ENCODE results near the gene LSAMP.

DNA sequence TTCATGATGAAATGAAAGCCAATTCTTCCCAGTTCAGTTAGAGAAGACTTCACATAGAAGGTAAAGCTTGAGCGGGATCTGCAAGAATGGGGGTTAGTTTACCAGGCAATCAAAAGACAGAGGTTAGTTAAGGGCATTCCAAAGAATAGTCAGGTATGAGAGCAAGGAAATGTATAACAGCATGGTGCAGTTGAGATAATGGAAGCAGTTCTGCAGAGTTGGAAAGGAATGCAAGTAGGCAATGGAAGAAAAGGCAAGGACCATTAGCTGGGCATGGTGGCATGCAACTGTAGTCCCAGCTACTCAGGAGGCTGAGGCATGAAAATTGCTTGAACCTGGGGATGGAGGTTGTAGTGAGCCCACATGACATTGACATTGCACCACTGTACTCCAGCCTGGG is 55.0 kb downstream of the LSAMP start:
- TF ChIP-seq OVOL2 (CRISPR knock-in tag; IDR thresholded peaks at IDR 0.05; ENCODE audit: borderline replicate concordance) (no peak), CBFB (CRISPR knock-in tag; IDR thresholded peaks at IDR 0.05; ENCODE audit: low read depth) (no peak), ETV6 (CRISPR knock-in tag; IDR thresholded peaks at IDR 0.05) (no peak), RELA (CRISPR knock-in tag; IDR thresholded peaks at IDR 0.05; ENCODE audit: borderline replicate concordance) (no peak), ZNF263 (CRISPR knock-in tag; IDR thresholded peaks at IDR 0.05; ENCODE audit: low read depth) (no peak), MXD4 (CRISPR knock-in tag; IDR thresholded peaks at IDR 0.05; ENCODE audit: borderline replicate concordance) (no peak), SP1 (CRISPR knock-in tag; conservative IDR thresholded peaks at IDR 0.05) (0 out of 2 replicates have a peak, but pooled peaks have one; percentile 27)
- TF ChIP-seq, protein P1, sequence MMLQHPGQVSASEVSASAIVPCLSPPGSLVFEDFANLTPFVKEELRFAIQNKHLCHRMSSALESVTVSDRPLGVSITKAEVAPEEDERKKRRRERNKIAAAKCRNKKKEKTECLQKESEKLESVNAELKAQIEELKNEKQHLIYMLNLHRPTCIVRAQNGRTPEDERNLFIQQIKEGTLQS (CRISPR knock-in tag; conservative IDR thresholded peaks at IDR 0.05), result no peak
- TF ChIP-seq, protein P2, sequence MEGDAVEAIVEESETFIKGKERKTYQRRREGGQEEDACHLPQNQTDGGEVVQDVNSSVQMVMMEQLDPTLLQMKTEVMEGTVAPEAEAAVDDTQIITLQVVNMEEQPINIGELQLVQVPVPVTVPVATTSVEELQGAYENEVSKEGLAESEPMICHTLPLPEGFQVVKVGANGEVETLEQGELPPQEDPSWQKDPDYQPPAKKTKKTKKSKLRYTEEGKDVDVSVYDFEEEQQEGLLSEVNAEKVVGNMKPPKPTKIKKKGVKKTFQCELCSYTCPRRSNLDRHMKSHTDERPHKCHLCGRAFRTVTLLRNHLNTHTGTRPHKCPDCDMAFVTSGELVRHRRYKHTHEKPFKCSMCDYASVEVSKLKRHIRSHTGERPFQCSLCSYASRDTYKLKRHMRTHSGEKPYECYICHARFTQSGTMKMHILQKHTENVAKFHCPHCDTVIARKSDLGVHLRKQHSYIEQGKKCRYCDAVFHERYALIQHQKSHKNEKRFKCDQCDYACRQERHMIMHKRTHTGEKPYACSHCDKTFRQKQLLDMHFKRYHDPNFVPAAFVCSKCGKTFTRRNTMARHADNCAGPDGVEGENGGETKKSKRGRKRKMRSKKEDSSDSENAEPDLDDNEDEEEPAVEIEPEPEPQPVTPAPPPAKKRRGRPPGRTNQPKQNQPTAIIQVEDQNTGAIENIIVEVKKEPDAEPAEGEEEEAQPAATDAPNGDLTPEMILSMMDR (IDR thresholded peaks at IDR 0.05), result no peak
- TF ChIP-seq, protein P3, sequence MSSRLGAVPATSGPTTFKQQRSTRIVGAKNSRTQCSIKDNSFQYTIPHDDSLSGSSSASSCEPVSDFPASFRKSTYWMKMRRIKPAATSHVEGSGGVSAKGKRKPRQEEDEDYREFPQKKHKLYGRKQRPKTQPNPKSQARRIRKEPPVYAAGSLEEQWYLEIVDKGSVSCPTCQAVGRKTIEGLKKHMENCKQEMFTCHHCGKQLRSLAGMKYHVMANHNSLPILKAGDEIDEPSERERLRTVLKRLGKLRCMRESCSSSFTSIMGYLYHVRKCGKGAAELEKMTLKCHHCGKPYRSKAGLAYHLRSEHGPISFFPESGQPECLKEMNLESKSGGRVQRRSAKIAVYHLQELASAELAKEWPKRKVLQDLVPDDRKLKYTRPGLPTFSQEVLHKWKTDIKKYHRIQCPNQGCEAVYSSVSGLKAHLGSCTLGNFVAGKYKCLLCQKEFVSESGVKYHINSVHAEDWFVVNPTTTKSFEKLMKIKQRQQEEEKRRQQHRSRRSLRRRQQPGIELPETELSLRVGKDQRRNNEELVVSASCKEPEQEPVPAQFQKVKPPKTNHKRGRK (CRISPR knock-in tag; IDR thresholded peaks at IDR 0.05; ENCODE audit: borderline replicate concordance), result no peak
- TF ChIP-seq, protein P4, sequence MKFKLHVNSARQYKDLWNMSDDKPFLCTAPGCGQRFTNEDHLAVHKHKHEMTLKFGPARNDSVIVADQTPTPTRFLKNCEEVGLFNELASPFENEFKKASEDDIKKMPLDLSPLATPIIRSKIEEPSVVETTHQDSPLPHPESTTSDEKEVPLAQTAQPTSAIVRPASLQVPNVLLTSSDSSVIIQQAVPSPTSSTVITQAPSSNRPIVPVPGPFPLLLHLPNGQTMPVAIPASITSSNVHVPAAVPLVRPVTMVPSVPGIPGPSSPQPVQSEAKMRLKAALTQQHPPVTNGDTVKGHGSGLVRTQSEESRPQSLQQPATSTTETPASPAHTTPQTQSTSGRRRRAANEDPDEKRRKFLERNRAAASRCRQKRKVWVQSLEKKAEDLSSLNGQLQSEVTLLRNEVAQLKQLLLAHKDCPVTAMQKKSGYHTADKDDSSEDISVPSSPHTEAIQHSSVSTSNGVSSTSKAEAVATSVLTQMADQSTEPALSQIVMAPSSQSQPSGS (CRISPR knock-in tag; IDR thresholded peaks at IDR 0.05; ENCODE audit: borderline replicate concordance, low read depth), result no peak
- TF ChIP-seq, protein P5, sequence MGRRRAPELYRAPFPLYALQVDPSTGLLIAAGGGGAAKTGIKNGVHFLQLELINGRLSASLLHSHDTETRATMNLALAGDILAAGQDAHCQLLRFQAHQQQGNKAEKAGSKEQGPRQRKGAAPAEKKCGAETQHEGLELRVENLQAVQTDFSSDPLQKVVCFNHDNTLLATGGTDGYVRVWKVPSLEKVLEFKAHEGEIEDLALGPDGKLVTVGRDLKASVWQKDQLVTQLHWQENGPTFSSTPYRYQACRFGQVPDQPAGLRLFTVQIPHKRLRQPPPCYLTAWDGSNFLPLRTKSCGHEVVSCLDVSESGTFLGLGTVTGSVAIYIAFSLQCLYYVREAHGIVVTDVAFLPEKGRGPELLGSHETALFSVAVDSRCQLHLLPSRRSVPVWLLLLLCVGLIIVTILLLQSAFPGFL (CRISPR knock-in tag; IDR thresholded peaks at IDR 0.05; ENCODE audit: borderline replicate concordance), result no peak
- TF ChIP-seq, protein P6, sequence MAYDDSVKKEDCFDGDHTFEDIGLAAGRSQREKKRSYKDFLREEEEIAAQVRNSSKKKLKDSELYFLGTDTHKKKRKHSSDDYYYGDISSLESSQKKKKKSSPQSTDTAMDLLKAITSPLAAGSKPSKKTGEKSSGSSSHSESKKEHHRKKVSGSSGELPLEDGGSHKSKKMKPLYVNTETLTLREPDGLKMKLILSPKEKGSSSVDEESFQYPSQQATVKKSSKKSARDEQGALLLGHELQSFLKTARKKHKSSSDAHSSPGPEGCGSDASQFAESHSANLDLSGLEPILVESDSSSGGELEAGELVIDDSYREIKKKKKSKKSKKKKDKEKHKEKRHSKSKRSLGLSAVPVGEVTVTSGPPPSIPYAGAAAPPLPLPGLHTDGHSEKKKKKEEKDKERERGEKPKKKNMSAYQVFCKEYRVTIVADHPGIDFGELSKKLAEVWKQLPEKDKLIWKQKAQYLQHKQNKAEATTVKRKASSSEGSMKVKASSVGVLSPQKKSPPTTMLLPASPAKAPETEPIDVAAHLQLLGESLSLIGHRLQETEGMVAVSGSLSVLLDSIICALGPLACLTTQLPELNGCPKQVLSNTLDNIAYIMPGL (CRISPR knock-in tag; IDR thresholded peaks at IDR 0.05), result no peak
- TF ChIP-seq, protein P7, sequence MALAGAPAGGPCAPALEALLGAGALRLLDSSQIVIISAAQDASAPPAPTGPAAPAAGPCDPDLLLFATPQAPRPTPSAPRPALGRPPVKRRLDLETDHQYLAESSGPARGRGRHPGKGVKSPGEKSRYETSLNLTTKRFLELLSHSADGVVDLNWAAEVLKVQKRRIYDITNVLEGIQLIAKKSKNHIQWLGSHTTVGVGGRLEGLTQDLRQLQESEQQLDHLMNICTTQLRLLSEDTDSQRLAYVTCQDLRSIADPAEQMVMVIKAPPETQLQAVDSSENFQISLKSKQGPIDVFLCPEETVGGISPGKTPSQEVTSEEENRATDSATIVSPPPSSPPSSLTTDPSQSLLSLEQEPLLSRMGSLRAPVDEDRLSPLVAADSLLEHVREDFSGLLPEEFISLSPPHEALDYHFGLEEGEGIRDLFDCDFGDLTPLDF (CRISPR knock-in tag; IDR thresholded peaks at IDR 0.05), result no peak
